Measurements from ENCODE around the gene SEC14L1.

- no peak for TF ChIP-seq REST (IDR thresholded peaks at IDR 0.05; ENCODE audit: insufficient read depth in 1 of 2, low read depth in 2 of 2, low read length in 1 of 2)
- TF ChIP-seq CTCF (IDR thresholded peaks at IDR 0.05) = no peak
These were observed 107.7 kb downstream of the SEC14L1 start for GRCh38 chr17:77248216-77249114.
